Stimulated activated CD4-positive, alpha-beta T cell treated with anti-CD3 and anti-CD28 coated beads, Interleukin-12 subunit alpha, Interleukin-12 subunit beta, amount 100 ng/mL, for 48 hours (primary cell): Measurements from ENCODE around the gene CHST11.
"Not testable (repeated sequence)": the region's sequence is repeated elsewhere in the genome, so short reads cannot be mapped to it uniquely, and the experiment has no call there.

ENCODE experiments used
- DNase-seq, 3 donors: peaks; one replicate each; pipeline ENCODE4 v3.0.0-alpha.2; 2020; ENCODE audit warnings: low read depth in 2 of 3, low spot score in 1 of 3

The CHST11 gene

DNA sequence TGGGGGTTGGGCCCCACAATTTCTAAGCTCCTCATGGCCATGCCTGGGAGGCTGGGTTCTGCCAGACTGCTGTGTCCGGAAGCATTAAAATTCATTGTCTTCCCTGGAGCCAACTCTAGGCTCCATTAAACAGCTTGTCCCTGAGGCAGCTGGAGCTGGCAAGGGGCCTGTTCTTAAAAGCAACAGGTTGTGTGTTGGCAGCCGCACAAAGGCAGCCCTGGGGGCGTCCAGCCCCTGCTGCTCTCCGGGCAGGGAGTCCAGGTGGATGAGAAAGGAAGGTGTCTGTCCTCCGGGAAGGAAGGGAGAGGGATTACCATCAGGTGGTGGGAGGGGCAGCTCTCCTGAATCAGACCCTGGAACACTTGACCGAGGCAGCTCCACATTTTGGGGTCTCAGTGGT lies 98.9 kb downstream of the CHST11 start:
- DNase-seq = no peak

GRCh38 chr12:104557488-104558195 lies 100.9 kb downstream of the CHST11 start:
- no peak for DNase-seq

GRCh38 chr12:104560881-104561280 lies 104.1 kb downstream of the CHST11 start:
- no peak for DNase-seq

GRCh38 chr12:104562763-104563162 lies 106.0 kb downstream of the CHST11 start:
- DNase-seq = no peak

DNA sequence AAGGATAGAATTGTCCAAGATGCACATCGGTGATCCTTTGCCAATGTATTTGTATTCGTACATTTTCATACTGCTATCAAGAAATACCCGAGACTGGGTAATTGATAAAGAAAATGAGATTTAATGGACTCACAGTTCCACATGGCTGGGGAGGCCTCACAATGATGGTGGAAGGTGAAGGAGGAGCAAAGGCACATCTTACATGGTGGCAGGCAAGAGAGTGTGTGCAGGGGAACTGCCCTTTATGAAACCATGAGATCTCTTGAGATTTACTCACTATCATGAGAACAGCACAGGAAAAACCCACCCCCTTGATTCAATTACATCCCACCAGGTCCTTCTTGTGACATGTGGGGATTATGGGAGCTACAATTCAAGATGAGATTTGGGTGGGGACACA lies 107.9 kb downstream of the CHST11 start:
- DNase-seq = not testable (repeated sequence)

DNA sequence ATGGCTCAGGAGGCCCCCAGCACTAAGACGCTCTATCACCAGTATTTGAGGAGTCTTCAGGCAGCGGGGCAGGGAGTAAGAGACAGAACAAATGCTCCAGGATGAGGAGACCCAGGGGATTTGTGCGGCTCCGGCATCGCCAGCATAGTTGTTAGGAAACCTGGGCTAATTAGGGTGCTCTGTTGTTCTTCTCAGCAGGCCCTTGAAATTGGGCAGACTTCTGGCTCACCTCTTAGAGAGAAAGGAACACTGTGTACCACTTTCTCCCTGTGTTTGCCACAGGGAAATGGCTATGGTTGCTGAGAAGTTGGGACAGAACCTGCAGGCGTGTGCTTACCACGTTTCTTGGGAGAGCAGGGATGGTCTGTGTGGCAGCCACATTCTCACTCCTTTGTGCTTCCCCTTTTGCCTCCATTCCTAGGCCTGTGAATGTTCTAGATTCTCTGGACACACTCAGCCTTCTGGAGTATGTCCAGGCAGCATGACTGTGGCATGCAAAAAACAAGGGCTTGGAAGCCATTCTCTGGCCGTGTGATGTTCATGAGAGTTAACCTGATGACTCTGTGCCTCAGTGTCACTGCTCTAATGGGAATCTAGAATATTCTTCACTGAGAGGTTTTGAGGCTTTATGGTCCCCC lies 109.0 kb downstream of the CHST11 start:
- DNase-seq = no peak

DNA sequence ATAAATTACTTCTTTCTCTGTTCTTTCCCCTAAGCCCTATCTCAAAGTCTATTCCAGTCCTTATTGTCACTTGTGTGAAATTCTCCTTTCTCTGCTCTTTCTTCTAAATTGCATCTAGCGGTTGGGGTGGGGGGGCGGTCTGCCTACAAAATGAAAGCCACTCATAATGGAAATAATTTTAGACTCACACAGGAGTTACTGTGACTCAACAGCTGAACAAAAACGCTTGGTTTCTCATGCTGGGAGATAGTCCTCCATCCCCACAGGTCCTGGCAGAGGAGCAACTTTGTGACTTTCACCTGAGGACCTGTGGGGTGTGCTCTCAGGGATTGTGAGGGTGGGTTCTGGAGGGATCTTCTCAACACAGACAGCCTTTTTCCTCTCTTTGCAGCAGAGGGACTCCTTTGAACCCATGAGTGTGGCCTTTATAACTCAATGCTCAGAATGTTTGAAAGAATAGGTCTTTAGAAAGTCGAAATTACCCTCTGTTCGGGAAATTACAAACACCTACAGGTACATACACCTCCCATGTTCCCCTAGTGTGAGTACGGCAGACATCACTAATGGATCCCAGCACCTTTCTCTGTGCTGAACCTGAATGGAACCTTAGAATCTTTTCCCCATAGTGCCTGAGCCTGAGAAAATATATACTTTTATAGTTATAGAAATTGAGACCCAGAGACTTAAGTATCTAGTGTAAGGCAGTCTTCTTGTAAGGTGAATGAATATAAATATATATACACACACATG lies 109.7 kb downstream of the CHST11 start:
- DNase-seq = peak in 2 of 3 donors; percentile 16 to 42

DNA sequence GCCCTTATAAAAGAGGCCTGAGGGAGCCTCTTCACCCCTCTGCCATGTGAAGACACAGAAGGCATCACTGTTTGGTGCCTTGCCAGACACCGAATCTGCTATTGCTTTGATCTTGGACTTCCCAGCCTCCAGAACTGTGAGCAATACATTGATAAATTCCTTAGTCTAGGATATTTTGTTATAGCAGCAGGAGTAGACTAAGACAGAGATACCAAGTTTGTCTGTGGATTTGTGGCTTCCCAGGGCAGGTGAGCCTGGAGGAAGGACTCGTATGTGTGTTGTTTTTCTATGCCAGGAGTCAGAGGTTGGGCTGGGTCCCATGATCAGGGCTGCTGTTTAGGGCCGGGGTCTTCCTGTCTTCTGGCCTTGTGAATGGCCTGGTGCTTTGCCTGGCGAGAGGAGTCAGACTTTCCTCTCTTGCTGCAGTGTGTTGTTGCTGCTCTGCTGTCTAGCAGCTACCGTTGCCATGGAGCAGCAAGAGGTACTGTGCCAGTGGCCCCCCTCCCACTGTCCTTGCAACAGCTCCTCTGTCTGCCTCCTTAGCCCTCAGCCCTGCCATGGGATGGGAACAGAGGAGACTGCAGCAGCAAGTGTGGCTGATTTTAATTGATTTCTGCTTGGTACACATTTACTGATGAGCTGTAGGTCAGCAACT lies 111.2 kb downstream of the CHST11 start:
- no peak for DNase-seq

DNA sequence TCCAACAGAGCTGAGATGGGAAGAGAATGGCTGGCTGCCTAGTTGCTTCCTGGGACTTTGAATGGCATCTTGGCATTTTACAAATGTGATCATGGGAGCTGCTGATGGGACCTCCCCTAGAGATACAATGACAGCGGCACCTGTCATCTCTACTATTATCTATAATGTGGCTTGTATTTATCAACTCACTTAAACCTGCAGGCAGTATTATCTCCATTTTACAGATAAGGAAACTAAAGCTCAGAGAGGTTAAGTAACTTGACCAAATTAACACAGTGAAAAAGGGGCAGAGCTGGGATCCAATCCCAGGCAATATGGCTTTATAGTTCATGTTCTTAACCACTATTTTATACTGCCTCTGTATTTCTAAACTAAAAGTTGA lies 111.7 kb downstream of the CHST11 start:
- DNase-seq = no peak

GRCh38 chr12:104568935-104569334 lies 112.2 kb downstream of the CHST11 start:
- no peak for DNase-seq

- DNase-seq = no peak
Observed at GRCh38 chr12:104569346-104570173, 112.8 kb downstream of the CHST11 start.

DNA sequence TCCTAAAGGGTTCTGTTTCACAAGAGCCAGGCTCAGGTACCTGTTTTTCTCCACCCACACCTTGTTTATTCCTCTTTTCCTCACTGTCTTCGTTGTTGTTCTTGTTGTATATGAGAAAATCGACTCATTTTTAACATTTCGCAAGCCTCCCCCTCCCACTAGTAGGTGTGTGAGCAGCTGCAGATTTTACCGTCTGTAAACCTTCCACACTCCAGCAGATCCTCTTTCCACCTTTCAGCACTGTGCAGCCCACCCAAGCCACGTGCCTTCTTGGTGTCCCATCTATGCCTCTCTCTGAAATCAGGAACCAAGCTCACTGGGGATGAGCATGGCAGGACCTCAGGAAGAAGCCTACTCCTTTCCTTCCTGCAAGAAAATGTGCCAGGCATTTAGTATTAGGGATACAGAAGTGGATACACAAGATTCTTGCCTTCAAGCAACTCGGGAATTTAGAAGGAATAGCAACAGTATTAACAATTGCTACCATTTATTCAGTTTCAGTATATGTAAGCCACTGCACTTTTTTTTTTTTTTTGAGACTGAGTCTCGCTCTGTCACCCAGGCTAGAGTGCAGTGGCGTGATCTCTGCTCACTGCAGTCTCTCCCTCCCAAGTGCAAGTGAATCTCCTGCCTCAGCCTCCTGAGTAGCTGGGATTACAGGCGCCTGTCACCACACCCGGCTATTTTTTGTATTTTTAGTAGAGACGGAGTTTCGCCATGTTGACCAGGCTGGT lies 113.6 kb downstream of the CHST11 start:
- DNase-seq = no peak

GRCh38 chr12:104571328-104571727 lies 114.6 kb downstream of the CHST11 start:
- DNase-seq = no peak

- DNase-seq = not testable (repeated sequence)
Observed at GRCh38 chr12:104574353-104574752, 117.6 kb downstream of the CHST11 start.

DNA sequence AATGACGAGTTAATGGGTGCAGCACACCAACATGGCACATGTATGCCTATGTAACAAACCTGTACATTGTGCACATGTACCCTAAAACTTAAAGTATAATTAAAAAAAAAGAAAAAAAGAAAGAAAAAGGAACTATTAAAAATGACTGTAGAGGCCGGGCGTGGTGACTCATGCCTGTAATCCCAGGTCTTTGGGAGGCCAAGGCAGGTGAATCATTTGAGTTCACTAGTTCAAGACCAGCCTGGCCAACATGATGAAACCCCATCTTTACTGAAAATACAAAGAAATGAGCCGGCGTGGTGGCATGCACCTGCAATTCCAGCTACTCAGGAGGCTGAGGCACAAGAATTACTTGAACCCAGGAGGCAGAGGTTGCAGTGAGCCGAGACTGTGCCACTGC lies 118.0 kb downstream of the CHST11 start:
- DNase-seq = not testable (repeated sequence)

DNA sequence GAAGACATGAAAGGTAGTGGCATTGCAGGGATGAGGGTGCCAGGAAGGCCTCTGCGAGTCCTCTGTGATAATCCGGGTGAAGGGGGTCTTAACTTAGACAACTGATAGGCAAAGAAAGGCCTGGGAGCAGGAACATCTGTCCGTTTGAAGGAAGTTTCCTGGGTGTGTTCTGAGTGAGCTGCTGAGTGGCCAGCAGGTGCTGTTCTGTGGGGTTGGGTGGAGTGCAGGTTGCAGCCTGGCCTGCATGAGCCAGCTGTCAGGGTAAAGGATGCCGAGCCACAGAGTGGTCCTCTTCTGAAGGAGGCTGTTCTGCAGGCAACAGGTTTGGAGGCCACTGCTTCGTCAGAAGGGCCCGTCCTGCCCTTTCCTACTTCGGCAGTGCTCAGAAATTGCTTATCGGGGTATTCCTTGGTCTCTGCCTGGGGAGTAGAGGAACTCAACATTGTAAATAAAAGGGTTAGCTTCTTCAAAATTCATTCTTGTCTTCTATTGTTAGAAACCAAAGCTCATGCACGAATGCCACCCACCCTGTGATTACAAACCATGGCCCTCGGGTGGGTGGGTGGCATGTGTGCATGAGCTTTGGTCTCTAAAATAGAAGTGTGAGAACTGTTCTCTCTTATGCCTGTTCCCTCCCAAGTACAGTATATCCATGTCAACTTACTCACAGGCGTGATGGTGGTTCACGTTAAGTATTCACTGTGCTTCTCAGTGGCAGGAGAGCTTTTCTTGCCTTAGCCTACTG lies 118.9 kb downstream of the CHST11 start:
- DNase-seq = no peak

DNA sequence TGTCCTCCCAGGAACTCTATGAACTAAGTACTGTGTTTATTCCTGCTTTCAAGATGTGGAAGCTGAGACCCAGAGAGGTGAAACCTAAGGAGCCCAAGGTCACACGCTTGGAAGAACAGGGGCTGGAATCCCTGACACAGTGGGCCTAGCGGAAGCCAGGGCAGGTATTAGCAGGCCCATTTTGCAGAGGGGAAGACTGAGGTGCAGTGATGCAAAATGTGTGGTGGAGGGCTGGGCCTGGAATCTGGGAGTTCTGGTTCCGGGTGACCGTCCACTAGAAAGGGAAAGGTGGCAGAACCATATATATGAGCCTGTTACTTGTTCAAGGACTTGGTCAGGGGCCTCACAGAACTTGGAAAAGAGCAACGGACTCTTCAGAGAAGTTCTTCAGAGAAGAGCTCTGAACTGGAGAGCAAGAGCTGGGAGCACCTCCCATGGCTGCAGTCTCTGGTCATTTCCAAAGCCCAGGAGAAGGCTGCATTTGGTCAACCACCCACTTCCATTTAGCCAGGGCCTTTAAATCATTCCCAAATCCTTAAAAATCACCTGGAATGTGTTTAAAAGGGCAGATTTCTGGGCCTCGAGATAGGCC lies 119.5 kb downstream of the CHST11 start:
- DNase-seq = no peak

- DNase-seq = no peak
Observed at GRCh38 chr12:104576980-104577580, 120.3 kb downstream of the CHST11 start.

GRCh38 chr12:104577581-104577981 lies 120.8 kb downstream of the CHST11 start:
- no peak for DNase-seq
